CD4-positive, CD25-positive, alpha-beta regulatory T cell (primary cell): Measurements from ENCODE around the gene TTYH1. TPM values are rescaled to one million over a fixed set of nuclear protein-coding genes. Genes with fewer than 3 reads are reported as not detected.
"Not testable (repeated sequence)": the region's sequence is repeated elsewhere in the genome, so short reads cannot be mapped to it uniquely, and the experiment has no call there.

Experiments
- ATAC-seq, 2 donors: fragments of 150-1000 bp; cut with Tn5 transposase; one replicate each; pipeline ENCODE4 v1.10.0; 2021; ENCODE audit warnings: low read depth in 2 of 2, moderate number of reproducible peaks in 2 of 2, moderate library complexity in 1 of 2
- DNase-seq, 3 donors: peaks; one replicate each; pipeline versions ENCODE4 v3.0.0 to v3.0.0-alpha.2; 2012 to 2022; ENCODE audit warnings: mixed read lengths in 1 of 3
- H3K27ac ChIP-seq: one replicate; pipeline ENCODE4 v1.7.0; 2013; ENCODE audit warnings: mild to moderate bottlenecking, low read length; ENCODE audit not compliant: insufficient read depth, poor library complexity, severe bottlenecking
- H3K27me3 ChIP-seq: one replicate; pipeline ENCODE4 v1.7.0; 2013; ENCODE audit warnings: low read length; ENCODE audit not compliant: control insufficient read depth, insufficient read depth
- H3K36me3 ChIP-seq: one replicate; pipeline ENCODE4 v1.7.0; 2013; ENCODE audit warnings: mild to moderate bottlenecking, low read length, moderate library complexity; ENCODE audit not compliant: control insufficient read depth, insufficient read depth
- H3K4me1 ChIP-seq: 2 replicates; pipeline ENCODE4 v1.7.0; 2013; ENCODE audit warnings: mild to moderate bottlenecking, low read length; ENCODE audit not compliant: insufficient read depth, control insufficient read depth, poor library complexity, severe bottlenecking
- H3K4me3 ChIP-seq: one replicate; pipeline ENCODE4 v1.7.0; 2013; ENCODE audit warnings: low read depth, mild to moderate bottlenecking, low read length, moderate library complexity
- H3K9me3 ChIP-seq, 2 experiments: 1 replicate in 1 of 2; 2 replicates in 1 of 2; pipeline ENCODE4 v1.7.0; 2013; ENCODE audit warnings: low read length in 2 of 2, mild to moderate bottlenecking in 1 of 2, moderate library complexity in 1 of 2; ENCODE audit not compliant: control insufficient read depth in 2 of 2
- H3K27ac Mint-ChIP-seq, 3 donors: one replicate each; pipeline ENCODE4 v1.8.0; 2020 to 2022; ENCODE audit warnings: mild to moderate bottlenecking in 3 of 3, mixed read lengths in 3 of 3, moderate library complexity in 2 of 3
- H3K27me3 Mint-ChIP-seq: one replicate; pipeline ENCODE4 v1.8.0; 2022; ENCODE audit warnings: mild to moderate bottlenecking, mixed read lengths
- H3K36me3 Mint-ChIP-seq: one replicate; pipeline ENCODE4 v1.8.0; 2020; ENCODE audit warnings: mixed read lengths
- H3K4me1 Mint-ChIP-seq, 4 donors: one replicate each; pipeline ENCODE4 v1.8.0; 2020 to 2022; ENCODE audit warnings: mixed read lengths in 4 of 4, mild to moderate bottlenecking in 1 of 4
- H3K4me3 Mint-ChIP-seq, 4 donors: one replicate each; pipeline ENCODE4 v1.8.0; 2020 to 2022; ENCODE audit warnings: mild to moderate bottlenecking in 4 of 4, mixed read lengths in 4 of 4, moderate library complexity in 3 of 4
- H3K9me3 Mint-ChIP-seq, 7 donors: one replicate each; pipeline ENCODE4 v1.8.0; 2020 to 2022; ENCODE audit warnings: mixed read lengths in 7 of 7, mild to moderate bottlenecking in 3 of 7, moderate library complexity in 2 of 7
- polyA plus RNA-seq, 4 donors: library from polyadenylated mRNA; unstranded; fragments of 300-500 nt; fragmentation: Illumina TruSeq; gene quantifications; one replicate each; pipeline ENCODE4 v1.2.3, GENCODE V29; 2021
- total RNA-seq: library from RNA; stranded (reverse); gene quantifications from one replicate; pipeline ENCODE4 v1.2.3, GENCODE V29; 2022

The TTYH1 gene
- total and polyA plus RNA-seq, 5 donors from 2014 or later, result 0.17 to 1.00 (median 0.31) TPM; not detected in 2

- DNase-seq, result no peak
- no peaks in the 10 kb centered on the region for H3K9me3 ChIP-seq
- peak overlapping the region in 1 of 3 donors; percentile 69 for H3K27ac Mint-ChIP-seq
Observed at GRCh38 chr19:54436628-54437252, 21.5 kb downstream of the TTYH1 start.

GRCh38 chr19:54439174-54439851 lies 24.0 kb downstream of the TTYH1 start:
- ATAC-seq, result peak in 1 of 2 donors; percentile 39
- no peaks in the 10 kb centered on the region for H3K27me3 ChIP-seq
- no peak overlapping the region for H3K4me3 Mint-ChIP-seq
- DNase-seq, result peak in 1 of 3 donors; percentile 36
- H3K4me3 ChIP-seq, result no peak overlapping the region
- H3K4me1 Mint-ChIP-seq, result peaks cover 7 to 23% (median 14%) of the 10 kb centered on the region in 4 donors
- H3K4me1 ChIP-seq, result peaks cover 5% of the 10 kb centered on the region
- H3K27me3 Mint-ChIP-seq, result no peaks in the 10 kb centered on the region
- H3K9me3 Mint-ChIP-seq, result no peaks in the 10 kb centered on the region
- no peaks in the 10 kb centered on the region for H3K36me3 ChIP-seq
- H3K9me3 ChIP-seq, result no peaks in the 10 kb centered on the region
- H3K36me3 Mint-ChIP-seq, result peaks cover 8% of the 10 kb centered on the region
- no peak overlapping the region for H3K27ac ChIP-seq
- H3K27ac Mint-ChIP-seq, result peak overlapping the region in 1 of 3 donors; percentile 55

More at GRCh38 chr19:54436628-54437252, 21.5 kb downstream of the TTYH1 start:
- Mint-ChIP-seq H3K9me3 (no peaks in the 10 kb centered on the region), H3K36me3 (no peaks in the 10 kb centered on the region), H3K27me3 (peaks cover 4% of the 10 kb centered on the region), H3K4me1 (peaks cover 5 to 27% (median 10%) of the 10 kb centered on the region in 4 donors), H3K4me3 (no peak overlapping the region)
- Histone ChIP-seq H3K36me3 (no peaks in the 10 kb centered on the region), H3K4me3 (no peak overlapping the region), H3K27me3 (no peaks in the 10 kb centered on the region), H3K4me1 (peaks cover 5% of the 10 kb centered on the region), H3K27ac (no peak overlapping the region)
- no peak for ATAC-seq

- no peak overlapping the region for H3K27ac Mint-ChIP-seq
- peaks cover 12% of the 10 kb centered on the region for H3K36me3 Mint-ChIP-seq
- Histone ChIP-seq H3K9me3 (no peaks in the 10 kb centered on the region), H3K36me3 (peaks cover 9% of the 10 kb centered on the region), H3K27ac (no peak overlapping the region), H3K27me3 (no peaks in the 10 kb centered on the region), H3K4me3 (no peak overlapping the region), H3K4me1 (no peaks in the 10 kb centered on the region)
- peaks cover 7 to 15% (median 10%) of the 10 kb centered on the region in 4 donors for H3K4me1 Mint-ChIP-seq
- H3K27me3 Mint-ChIP-seq, result no peaks in the 10 kb centered on the region
- no peaks in the 10 kb centered on the region for H3K9me3 Mint-ChIP-seq
- ATAC-seq (no peak), DNase-seq (no peak)
- no peak overlapping the region for H3K4me3 Mint-ChIP-seq
Observed at GRCh38 chr19:54440641-54441040, 25.4 kb downstream of the TTYH1 start.

GRCh38 chr19:54444737-54445136 lies 29.5 kb downstream of the TTYH1 start:
- H3K36me3 Mint-ChIP-seq, result peaks cover 12% of the 10 kb centered on the region
- peaks cover 5 to 32% (median 18%) of the 10 kb centered on the region in 4 donors for H3K4me1 Mint-ChIP-seq
- H3K36me3 ChIP-seq, result peaks cover 11% of the 10 kb centered on the region
- no peak overlapping the region for H3K27ac ChIP-seq
- no peaks in the 10 kb centered on the region for H3K9me3 ChIP-seq
- peak overlapping the region in 1 of 3 donors; percentile 25 for H3K27ac Mint-ChIP-seq
- H3K9me3 Mint-ChIP-seq, result peaks cover 0 to 4% (median 0%) of the 10 kb centered on the region in 7 donors
- peak overlapping the region in 1 of 4 donors; percentile 67 for H3K4me3 Mint-ChIP-seq
- H3K4me3 ChIP-seq, result no peak overlapping the region
- H3K4me1 ChIP-seq, result peaks cover 17% of the 10 kb centered on the region
- ATAC-seq (no peak), DNase-seq (no peak)
- H3K27me3 ChIP-seq, result no peaks in the 10 kb centered on the region
- H3K27me3 Mint-ChIP-seq, result peaks cover 11% of the 10 kb centered on the region

- peaks cover 11% of the 10 kb centered on the region for H3K27me3 Mint-ChIP-seq
- not testable (repeated sequence) for H3K27ac Mint-ChIP-seq, H3K9me3 ChIP-seq, ATAC-seq, H3K27ac ChIP-seq, H3K27me3 ChIP-seq, H3K9me3 Mint-ChIP-seq, DNase-seq, H3K4me3 ChIP-seq
- Histone ChIP-seq H3K4me1 (peaks cover 33% of the 10 kb centered on the region), H3K36me3 (peaks cover 17% of the 10 kb centered on the region)
- H3K36me3 Mint-ChIP-seq, result peaks cover 18% of the 10 kb centered on the region
- H3K4me3 Mint-ChIP-seq, result peak overlapping the region in 1 of 4 donors; percentile 7
- H3K4me1 Mint-ChIP-seq, result peaks cover 5 to 48% (median 31%) of the 10 kb centered on the region in 4 donors
Observed at GRCh38 chr19:54446349-54446748, 31.1 kb downstream of the TTYH1 start.

GRCh38 chr19:54448040-54448773 lies 32.9 kb downstream of the TTYH1 start:
- H3K27ac ChIP-seq, result peak overlapping the region; percentile 97
- peak overlapping the region; percentile 93 to 98 (median 97) for H3K4me3 Mint-ChIP-seq
- H3K36me3 ChIP-seq, result peaks cover 35% of the 10 kb centered on the region
- peak overlapping the region; percentile 98 to 100 (median 100) for H3K27ac Mint-ChIP-seq
- ATAC-seq, result peak in 1 of 2 donors; percentile 5
- H3K36me3 Mint-ChIP-seq, result peaks cover 15% of the 10 kb centered on the region
- peaks cover 0 to 4% (median 0%) of the 10 kb centered on the region in 7 donors for H3K9me3 Mint-ChIP-seq
- H3K27me3 ChIP-seq, result no peaks in the 10 kb centered on the region
- peaks cover 46% of the 10 kb centered on the region for H3K4me1 ChIP-seq
- peaks cover 11% of the 10 kb centered on the region for H3K27me3 Mint-ChIP-seq
- DNase-seq, result peak in 2 of 3 donors; percentile 21 to 43
- H3K9me3 ChIP-seq, result no peaks in the 10 kb centered on the region
- peaks cover 6 to 64% (median 34%) of the 10 kb centered on the region in 4 donors for H3K4me1 Mint-ChIP-seq
- peak overlapping the region; percentile 90 for H3K4me3 ChIP-seq

GRCh38 chr19:54448774-54449700 lies 33.8 kb downstream of the TTYH1 start, which contains the start of gene LENG8:
LENG8 (plus strand) TSS chr19:54449199; CDS start chr19:54451345, 2,146 bp downstream.
- no peaks in the 10 kb centered on the region for H3K27me3 ChIP-seq
- ATAC-seq (peak; percentile 92 to 94), DNase-seq (peak; percentile 96 to 99 (median 99))
- H3K4me1 ChIP-seq, result peaks cover 46% of the 10 kb centered on the region
- Mint-ChIP-seq H3K4me3 (peak within 1 kb of the TSS; percentile 93 to 98 (median 97)), H3K4me1 (peaks cover 5 to 69% (median 37%) of the 10 kb centered on the region in 4 donors), H3K27me3 (peaks cover 11% of the 10 kb centered on the region), H3K36me3 (peaks cover 21% of the 10 kb centered on the region), H3K27ac (peak within 1 kb of the TSS; percentile 98 to 100 (median 100)), H3K9me3 (peaks cover 0 to 4% (median 0%) of the 10 kb centered on the region in 7 donors)
- peak within 1 kb of the TSS; percentile 92 for H3K4me3 ChIP-seq
- peaks cover 44% of the 10 kb centered on the region for H3K36me3 ChIP-seq
- H3K27ac ChIP-seq, result peak within 1 kb of the TSS; percentile 97
- H3K9me3 ChIP-seq, result no peaks in the 10 kb centered on the region
